GM18502 (cell line): ENCODE results near the gene C5.
"Not testable (repeated sequence)": the region's sequence is repeated elsewhere in the genome, so short reads cannot be mapped to it uniquely, and the experiment has no call there.

Source experiments
- ATAC-seq: cut with Tn5 transposase; IDR thresholded peaks from one replicate; pipeline ENCODE4 v1.9.1; 2021; ENCODE audit warnings: mild to moderate bottlenecking; ENCODE audit not compliant: unreplicated experiment, poor library complexity

Gene C5

DNA sequence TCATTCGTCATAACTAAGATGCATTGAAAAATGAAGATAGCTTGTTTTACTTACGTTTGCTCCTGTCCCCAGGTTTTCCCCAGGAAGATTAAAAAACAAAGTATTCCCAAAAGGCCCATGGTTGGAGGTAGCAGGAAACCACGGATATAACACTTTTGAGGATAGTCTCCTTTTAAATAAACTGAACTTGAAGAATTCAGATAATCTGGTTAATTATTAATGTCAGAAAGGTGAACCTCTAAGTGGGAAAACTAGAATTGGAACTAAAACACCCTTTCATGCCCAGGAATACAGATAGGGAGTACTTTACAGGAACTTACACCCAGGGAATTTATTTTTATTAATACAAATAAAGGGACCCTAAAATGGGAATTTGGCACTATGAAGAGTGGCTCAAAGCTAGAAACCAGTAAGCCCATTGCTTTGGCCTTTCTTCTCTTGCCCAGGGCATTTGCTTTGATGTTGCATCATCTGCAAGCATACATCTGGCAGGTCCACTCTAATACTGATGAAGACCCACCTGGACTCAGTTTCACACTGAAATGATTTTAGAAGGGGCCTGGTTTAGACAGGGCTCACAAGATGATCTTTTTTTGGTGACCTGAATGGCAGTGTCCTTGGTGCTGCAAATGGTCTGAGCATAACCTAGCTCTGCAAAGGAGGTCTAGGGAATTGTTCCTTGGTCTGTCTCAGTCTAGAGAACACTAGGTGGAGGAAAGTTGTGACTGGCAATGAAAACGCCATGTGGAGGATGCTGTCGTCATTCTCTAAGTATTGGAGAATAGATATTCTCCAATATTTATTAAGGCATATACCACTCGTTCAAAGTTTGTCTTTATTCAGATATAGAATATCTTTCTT, at the start of gene C5:
C5 (minus strand) TSS at position 148 of the 861 bp plus-strand sequence; CDS start at position 119, 29 bp downstream.
- no peak for ATAC-seq

DNA sequence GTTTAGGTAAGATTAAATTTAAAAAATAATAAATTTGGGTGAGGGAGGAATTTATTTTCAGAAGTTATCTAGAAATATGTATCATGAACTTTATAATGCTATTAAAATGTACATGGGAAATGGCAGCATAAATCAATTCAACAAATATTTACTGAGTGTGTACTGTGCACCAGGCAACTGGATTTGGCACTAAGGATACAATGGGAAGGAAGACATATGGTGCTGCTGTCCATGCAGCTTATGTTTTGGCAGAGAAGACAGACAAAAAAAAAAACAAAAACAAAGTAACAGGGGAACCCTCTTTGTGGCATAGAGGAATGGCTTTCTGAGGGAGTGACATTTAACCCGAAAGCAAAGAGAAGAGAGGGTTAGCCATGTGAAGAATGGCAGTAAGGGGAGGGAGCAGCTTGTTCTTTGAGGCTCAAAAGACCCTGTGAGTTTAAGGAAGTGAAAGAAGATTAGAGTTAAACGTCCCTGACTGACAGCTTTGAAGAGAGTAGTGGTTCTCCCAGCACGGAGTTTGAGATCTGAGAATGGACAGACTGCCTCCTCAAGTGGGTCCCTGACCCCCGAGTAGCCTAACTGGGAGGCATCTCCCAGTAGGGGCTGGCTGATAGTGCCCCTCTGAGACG, 48.6 kb upstream of the C5 start:
- ATAC-seq, result no peak

DNA sequence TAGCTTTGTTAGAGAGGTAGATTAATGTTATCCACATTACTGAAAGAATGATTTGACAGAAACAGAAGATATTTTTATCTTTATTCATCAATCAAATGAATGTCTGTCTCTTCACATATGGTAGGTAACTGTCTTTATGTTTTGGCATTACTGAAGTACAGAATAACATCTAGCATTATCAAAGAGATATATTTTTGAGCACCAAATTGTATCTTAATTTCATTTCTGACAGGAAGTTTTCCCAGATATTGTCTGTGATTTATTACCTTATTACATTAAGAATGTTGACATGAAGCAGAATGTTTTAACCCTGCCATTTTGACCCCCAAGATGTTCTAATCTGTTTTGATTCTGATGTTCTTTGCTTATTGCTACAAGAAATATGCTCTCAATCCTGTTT, 45.0 kb upstream of the C5 start:
- ATAC-seq, result no peak

DNA sequence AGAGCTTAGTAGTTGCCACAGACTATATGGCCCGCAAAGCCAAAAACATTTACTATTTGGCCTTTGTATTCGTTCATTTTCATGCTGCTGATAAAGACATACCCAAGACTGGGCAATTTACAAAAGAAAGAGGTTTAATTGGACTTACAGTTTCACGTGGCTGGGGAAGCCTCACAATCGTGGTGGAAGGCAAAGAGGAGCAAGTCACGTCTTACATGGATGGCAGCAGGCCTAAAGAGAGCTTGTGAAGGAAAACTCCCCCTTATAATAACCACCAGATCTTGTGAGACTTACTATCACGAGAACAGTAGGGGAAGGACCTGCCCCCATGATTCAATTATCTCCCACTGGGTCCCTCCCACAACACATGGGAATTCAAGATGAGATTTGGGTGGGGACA, 40.7 kb upstream of the C5 start:
- not testable (repeated sequence) for ATAC-seq

DNA sequence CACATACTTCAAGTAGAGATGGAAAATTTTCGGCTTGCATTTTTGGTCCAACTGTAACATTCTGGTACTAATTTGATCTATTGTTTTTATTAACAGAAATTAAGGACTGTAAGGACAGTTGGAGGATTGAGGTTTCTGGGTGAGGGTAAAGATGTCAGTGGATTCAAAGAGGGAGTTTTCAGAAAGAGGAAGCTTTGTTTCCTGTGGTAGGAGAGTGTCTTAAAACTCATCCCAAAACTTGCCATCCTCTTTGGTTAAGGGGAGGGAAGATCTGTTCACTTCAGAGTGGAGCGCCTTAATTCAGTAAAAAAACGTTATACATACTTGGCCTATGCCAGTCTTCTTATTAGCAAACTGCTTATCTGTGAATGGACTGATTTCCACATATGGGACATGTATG, 38.5 kb upstream of the C5 start:
- ATAC-seq, result no peak

DNA sequence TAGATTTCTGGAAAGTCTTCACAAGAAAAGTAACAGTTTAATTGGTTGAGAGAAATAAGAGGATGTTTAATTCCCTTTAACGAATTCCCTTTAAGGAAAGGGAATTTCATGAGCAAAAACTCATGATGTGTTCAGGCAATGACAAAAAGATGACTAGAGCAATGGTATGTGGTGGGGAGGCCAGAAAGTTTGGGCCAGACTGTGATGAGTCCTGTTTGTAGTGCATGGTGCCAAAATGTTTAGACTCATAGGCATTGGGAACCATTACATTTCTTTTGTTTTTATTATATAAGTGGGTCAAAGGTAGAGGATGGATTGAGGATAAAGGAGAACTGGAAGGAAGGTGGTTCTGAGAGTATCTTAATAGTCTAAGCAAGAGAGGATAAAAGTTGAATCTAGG, 35.6 kb upstream of the C5 start:
- no peak for ATAC-seq

DNA sequence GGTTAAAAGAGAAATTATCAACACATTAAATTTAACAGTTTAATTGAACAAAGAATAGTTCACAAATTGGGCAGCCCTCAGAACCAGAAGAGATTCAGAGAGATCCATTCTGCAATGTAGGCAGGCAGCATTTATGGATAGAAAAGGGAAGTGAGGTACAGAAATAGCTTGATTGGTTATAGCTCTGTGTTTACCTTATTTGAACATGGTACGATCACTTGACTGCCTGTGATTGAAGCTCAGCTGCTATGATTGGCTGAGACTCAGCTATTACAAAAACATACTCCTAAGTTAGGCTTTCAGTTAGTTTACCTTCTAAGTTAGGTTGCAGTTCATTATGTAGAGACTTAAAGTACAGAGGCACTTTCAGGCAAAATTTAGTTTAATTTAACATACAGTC, 32.0 kb upstream of the C5 start:
- no peak for ATAC-seq

DNA sequence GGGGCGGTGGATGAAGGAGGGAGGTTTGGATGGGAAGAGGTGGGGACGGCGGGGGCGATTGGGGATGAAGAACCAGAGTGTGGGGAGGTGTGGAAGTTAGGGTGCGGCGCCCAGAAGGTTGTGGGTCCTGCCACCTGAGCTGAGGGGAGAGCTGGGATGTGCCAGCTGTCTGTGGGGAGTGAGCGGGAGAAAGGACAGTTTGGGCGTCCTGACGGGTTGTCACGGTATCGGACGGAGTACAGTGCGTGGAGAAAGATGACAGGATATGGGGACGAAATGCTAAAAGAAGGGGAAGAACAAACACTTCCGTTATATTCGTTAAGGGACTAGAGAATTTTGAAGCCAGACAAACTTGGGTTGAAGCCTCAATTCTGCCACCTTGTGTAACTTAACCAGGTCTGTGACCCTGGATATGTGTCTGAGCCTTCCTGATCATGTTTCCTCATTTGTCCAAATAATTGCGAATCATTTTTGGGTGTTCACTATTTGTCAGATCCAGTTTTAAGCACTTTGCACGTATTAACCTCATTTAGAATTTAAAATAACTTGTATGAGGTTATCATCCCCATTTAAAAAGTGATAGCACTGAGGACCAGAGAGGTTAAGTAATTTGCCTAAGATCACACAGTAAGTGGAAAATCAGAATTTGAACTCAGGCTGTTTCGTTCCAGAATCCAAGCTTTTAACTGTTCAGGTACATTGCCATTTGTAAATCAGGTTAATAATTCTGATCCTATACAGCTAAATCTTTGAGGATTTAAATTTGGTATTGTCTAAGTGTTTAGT, 25.4 kb upstream of the C5 start:
- peak; percentile 16 for ATAC-seq

DNA sequence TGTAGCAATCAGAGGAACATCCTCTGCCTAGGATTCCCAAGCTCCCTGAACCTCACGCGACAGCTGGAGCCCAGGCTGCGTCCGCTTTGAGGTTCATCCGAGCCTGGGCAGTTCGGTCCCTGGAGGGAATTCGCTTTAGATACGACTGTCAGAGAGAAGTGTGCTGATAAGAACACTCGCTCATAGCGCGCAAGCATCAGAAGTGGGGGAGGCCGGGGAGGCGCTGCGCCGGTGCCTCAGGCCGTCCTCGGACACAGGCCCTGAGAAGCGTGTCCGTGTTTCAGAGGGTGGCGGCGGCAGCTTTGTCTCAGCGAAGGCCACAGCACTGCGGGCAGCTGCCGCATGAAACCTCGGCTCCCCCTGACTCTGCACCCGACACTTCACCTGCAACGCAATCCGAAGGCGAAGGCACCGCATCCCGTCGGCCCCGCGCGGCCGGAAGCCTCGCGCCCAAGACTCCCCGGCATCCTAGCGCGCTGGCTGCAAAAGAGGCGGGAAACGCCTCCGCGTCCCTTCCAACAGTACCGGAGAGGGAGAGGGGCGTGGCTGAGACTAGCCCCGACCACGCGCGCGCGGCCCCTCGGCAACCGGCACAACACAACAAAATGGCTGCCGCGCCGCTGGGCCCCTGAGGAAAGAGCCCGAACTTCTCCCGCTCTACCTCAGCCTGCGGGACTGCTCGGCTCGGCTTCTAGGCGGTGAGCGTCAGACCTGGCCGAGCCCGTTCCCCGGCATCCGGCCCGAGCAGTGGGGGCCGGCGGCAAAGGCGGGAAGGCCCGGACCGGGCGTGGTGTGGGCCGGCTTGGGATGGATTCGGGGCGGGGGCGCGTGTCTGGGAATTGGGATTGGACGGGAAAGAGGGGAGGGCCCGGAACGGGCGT, 24.5 kb upstream of the C5 start, which contains the start of gene CNTRL:
CNTRL (plus strand) TSS at position 586 of the 881 bp plus-strand sequence. CDS start 13,372 bp downstream, outside the sequence.
- ATAC-seq, result peak; percentile 68

DNA sequence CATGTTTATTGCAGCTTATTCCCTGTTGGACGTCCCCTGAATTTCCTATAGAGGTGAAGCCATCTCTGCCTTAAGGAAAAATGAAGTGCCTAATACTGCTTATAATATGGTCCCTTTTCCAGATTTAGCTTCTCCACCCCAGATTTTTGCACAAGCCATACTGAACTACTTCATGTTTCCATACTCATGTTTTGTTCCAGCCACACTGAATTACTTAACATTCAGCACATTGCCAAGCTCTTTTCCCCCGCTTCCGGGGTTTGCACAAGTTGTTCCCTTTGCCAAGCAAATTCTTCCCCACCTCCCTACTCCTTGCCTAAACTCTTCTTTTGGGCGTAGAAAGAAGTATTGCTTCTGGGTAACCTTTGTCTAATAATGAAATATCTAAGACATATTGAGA, 23.0 kb upstream of the C5 start:
- no peak for ATAC-seq

DNA sequence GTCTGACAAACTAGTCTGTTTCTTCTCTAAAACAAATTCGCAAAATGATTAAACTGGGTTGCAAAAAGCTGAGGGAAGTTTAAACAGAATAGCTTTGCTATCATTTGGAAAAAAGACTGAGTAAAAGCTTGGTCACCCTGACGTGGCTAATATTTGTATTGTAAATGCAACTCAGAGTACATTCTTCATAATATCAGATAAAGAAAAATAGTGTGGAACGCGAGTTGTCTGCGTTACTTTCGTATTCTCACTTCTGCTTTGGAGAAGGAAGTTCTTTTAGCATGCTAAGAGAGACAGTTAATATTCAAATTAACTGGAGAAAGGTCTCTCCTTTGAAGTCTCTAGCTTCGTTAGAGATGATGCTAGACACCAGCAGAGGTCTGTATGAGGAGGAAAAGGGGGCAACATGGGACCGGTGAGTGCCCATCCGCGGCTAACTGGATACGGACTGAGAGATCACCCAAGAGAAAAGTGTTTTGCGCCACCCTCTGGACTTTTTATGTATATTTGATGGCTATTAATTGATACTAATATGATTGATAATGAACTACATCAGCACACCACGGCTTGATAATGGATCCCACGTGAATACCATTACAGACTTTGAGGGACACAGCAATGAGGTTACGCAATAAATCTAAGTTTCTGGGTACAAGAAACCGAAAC, 21.8 kb upstream of the C5 start:
- peak; percentile 45 for ATAC-seq

DNA sequence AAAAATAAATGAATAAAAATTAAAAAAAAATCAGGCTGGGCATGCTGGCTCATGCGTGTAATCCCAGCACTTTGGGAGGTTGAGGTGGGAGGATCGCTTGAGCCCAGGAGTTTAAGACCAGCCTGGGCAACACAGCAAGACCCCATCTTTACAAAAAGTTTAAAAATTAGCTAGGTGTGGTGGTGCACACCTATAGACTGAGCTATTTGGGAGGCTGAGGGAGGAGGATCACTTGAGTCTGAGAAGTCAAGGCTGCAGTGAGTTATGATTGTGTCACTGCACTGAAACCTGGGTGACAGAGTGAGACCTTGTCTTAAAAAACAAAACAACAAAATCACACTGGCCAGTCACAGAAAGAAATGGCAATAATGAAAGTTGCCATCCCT, 21.3 kb upstream of the C5 start:
- no peak for ATAC-seq

DNA sequence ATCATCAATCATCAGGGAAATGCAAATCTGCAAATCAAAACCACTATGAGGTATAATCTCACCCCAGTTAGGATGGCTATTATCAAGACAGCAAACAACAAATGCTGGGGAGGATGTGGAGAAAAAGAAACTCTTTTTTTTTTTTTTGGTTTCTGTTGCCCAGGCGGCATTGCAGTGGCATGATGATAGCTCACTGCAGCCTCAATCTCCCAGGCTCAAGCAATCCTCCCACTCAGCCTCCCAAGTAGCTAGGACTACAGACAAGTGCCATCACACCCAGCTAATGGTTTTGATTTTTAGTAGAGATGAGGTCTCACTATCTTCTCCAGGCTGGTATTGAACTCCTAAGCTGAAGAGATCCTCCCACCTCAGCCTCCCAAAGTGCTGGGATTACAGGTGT, 19.3 kb upstream of the C5 start:
- no peak for ATAC-seq

DNA sequence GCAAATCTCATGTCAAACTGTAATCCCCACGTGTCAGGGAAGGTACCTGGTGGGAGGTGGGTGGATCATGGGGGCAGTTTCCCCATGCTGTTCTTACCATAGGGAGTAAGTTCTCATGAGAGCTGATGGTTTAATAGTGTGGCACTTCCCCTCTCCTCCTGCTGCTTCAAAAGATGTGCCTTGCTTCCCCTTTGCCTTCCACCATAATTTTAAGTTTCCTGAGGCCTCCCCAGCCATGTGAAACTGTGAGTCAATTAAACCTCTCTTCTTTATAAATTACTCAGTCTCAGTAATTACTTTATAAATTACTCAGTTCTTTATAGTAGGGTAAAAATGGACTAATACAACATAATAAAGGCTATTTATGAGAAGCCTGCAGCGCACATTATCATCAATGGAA, 17.6 kb upstream of the C5 start:
- ATAC-seq, result no peak

DNA sequence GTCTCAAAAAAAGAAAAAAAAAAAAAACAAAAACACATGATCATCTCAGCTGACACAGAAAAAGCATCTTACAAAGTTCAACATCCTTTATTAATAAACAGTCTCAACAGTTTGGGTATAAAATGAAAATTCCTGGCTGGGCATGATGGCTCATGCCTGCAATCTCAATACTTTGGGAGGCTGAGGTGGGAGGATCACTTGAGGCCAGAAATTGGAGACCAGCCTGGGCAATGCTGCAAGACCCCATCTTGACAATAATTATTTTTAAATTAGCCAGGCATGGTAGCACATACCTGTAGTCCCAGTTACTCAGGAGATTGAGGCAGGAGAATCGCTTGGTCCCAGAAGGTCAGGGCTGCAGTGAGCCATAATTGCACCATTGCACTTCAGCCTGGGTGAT, 16.8 kb upstream of the C5 start:
- no peak for ATAC-seq

DNA sequence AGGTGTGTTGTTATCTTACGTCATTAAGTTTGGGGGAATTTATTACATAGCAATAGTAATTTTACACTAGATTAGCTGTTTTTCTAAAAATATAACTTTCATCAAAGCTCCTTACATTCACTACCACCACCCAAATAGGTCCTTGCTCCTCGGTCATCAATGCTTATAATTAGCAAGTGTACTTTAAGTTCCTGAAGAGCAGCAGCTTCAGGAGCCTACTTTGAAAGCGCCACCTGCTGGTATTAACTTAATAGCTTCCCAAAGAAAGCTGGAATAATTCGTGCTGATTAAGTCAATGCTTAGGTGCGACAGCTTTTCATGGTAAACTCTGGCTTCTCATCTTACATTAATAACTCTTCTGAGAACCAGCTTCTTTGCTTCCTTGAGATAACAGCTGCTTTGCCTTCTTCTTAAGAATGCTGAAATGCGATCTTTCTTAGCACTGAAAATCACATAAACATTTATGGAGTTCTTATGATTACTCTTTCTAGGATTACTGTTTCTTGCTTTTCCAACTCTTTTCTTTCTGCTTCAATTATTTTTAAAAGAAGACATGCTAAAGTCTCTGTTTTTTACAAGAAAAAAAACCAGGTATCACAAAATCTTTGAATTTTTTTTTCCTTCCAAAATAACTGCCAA, 10.0 kb upstream of the C5 start:
- no peak for ATAC-seq

DNA sequence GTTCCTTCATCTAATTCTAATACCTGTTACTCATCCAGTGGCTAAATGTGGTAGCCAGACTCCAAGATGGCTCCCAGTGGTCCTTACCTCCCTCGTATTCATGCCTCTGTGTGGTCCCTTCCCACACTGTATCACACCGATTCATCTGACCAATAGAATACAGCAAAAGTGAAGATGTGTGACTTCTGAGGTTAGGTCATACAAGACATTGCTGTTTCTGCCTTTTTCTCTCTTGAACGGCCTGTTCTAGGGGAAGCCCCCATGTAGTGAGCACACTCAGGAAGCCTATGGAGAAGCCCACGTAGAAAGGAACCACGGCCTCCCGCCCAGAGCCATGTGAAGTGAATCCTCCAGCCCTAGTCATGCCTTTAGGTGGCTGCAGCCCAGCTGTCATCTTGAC, 9.4 kb upstream of the C5 start:
- no peak for ATAC-seq

DNA sequence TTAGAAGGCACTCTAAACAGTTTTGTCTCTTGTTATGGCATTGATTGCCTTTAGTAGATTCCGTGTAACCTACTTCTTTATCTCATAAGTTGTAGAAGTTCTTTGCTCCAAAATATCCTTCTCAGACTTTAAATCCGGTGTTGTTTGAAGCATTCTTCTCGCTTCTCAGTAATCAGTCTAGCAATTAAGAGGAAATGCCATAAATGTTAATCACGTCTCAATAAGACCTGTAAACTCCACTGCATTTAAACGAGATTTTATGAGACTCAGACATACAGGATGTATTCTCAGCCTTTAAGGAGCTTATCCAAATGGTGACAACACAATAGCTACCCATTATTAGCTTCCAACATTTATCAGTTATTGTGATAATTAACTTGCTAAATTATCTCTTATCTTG, 7.7 kb upstream of the C5 start:
- no peak for ATAC-seq

DNA sequence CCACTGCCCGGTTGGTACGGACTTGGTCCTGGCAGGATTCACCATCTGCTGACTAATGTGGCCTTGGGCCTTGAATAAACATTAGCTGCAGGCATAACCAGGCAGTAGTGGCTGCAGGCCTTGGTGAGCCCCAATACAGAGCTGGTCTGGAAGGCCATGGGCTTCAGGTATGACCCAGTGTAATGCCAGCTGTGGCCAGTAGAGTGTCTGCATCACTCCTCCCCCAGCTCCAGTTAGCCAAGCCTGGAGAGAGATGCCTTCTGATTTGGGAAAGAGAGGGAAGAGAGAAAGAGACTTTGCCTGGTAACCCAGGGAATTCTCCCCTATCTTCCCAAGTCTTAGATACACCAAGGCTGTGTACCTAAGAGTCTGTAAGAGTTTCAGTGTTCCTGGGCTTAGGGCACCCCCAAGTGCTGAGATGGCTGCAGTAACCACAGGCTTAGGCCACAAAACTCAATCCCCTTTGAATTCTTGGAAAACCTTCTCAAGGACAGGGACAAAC, 5.6 kb upstream of the C5 start:
- peak; percentile 71 for ATAC-seq
